ENCODE data around the gene PYDC1. TPM values are rescaled to one million over a fixed set of nuclear protein-coding genes. Genes with fewer than 3 reads are reported as not detected.

Gene PYDC1
- total and polyA plus RNA-seq, 10 of the 15 experiments (the other 5 are each of a cell fraction or from before 2014, with no cell fraction given) = not detected

DNA sequence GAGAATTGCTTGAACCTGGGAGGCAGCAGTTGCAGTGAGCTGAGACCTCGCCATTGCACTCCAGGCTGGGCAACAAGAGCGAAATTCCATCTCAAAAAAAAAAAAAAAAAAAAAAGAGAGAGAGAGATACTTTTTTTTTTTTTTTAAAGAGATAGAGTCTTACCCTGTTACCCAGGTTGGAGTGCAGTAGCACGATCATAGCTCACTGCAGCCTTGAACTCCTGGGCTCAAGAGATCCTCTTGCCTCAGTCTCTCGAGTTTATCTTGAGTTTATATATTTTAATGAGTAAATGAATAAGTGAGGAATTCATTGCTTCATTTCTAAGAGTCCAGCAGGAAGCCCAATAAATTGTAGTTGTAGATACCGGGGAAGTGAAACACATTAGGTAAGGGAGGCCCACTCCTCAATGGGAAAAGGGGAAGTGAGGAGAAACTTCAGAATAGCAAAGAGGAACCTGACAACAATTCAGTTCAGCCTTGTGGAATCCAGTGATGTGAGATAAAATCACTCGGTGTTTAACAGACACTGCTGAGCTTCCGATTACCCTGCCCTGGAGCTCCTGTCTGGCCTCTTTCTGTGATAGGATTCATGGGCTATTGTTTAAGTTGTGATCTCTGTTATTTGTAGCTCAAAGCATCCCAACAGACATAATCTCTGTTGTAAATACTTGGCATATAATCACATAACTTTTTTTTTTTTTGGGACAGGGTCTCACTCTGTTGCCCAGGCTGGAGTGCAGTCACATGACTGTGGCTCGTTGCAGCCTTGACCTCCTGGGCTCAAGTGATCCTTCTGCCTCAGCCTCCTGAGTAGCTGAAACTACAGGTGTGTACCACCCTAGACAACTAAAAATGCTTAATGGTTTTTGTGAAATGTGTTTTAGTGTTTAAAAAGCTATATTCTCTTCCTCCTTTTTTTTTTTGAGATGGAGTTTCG lies 27.1 kb upstream of the PYDC1 start:
- Histone ChIP-seq H3K27ac (ENCODE audit: control insufficient read depth, insufficient read depth) (no peak overlapping the region), H3K79me2 (ENCODE audit: control insufficient read depth, insufficient read depth, low read length) (no peaks in the 10 kb centered on the region), H3K27me3 (replicated peaks in 1 of 2; ENCODE audit: control insufficient read depth in 2 of 2, insufficient read depth in 2 of 2, low read length in 1 of 2) (no peaks in the 10 kb centered on the region), H3K4me2 (ENCODE audit: control insufficient read depth, insufficient read depth) (peak overlapping the region; percentile 55), H3K9ac (ENCODE audit: control insufficient read depth, insufficient read depth, low read length) (no peak overlapping the region), H3K4me1 (ENCODE audit: control insufficient read depth, insufficient read depth, low read length) (peaks cover 8% of the 10 kb centered on the region), H2AFZ (ENCODE audit: control insufficient read depth, low read depth, low read length) (peak overlapping the region; percentile 12), H4K20me1 (ENCODE audit: control insufficient read depth, insufficient read depth) (no peaks in the 10 kb centered on the region), H3K9me3 (replicated peaks; ENCODE audit: control insufficient read depth, insufficient read depth, low read length) (no peaks in the 10 kb centered on the region), H3K4me3 (no peak overlapping the region), H3K36me3 (ENCODE audit: control insufficient read depth in 2 of 2, insufficient read depth in 2 of 2, low read length in 1 of 2) (no peaks in the 10 kb centered on the region)
- ChIA-PET POLR2A (interaction anchor here (0.7 kb wide), 1 partner anchor 22 kb away, joined by 6 read pairs; no protein-coding TSS in a partner anchor), RAD21 (ENCODE audit: unreplicated experiment) (interaction anchor here (0.6 to 2.3 kb wide), 7 partner anchors 13 to 46 kb away, joined by 3 to 8 read pairs (median 3); partner anchors contain the start of gene PYCARD), SMC1A (ENCODE audit: uncharacterized antibody, unreplicated experiment) (interaction anchor here (0.6 to 1.8 kb wide), 10 partner anchors 9 to 338 kb away, joined by 3 to 7 read pairs (median 3); partner anchors contain the start of gene ITGAM), CTCF (interaction anchor here (0.6 to 1.8 kb wide), 8 partner anchors 9 to 212 kb away, joined by 3 to 5 read pairs (median 4); partner anchors contain the start of gene COX6A2)
- peak; percentile 86 for ATAC-seq
- WGBS (ENCODE audit: insufficient coverage, insufficient replicate concordance, low lambda C conversion rate, missing lambda C conversion rate) = 1% methylated on average over 7 of the region's 9 CpGs
- no TSS peak for BruUV-seq (replicated peaks)
- peak; percentile 80 for FAIRE-seq
- DNase-seq (ENCODE audit: low read depth, low spot score) = peak; percentile 53
- intact Hi-C loops (cut with micrococcal nuclease; ENCODE audit: unreplicated experiment) (no loop called here), in situ Hi-C loops (cut with MboI) (no loop called here)
- peak; percentile 77 for TF ChIP-seq IKZF1 (conservative IDR thresholded peaks at IDR 0.05)
- TF ChIP-seq MTA2 (IDR thresholded peaks at IDR 0.05; ENCODE audit: low read depth) = peak; percentile 48; the same call in 1 of the 2 replicates
- TF ChIP-seq ZNF24 (IDR thresholded peaks at IDR 0.05) = peak; percentile 89
- TF ChIP-seq, protein P1, sequence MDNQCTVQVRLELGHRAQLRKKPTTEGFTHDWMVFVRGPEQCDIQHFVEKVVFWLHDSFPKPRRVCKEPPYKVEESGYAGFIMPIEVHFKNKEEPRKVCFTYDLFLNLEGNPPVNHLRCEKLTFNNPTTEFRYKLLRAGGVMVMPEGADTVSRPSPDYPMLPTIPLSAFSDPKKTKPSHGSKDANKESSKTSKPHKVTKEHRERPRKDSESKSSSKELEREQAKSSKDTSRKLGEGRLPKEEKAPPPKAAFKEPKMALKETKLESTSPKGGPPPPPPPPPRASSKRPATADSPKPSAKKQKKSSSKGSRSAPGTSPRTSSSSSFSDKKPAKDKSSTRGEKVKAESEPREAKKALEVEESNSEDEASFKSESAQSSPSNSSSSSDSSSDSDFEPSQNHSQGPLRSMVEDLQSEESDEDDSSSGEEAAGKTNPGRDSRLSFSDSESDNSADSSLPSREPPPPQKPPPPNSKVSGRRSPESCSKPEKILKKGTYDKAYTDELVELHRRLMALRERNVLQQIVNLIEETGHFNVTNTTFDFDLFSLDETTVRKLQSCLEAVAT (IDR thresholded peaks at IDR 0.05) = no peak
- no peak for TF ChIP-seq RELA (IDR thresholded peaks at IDR 0.05; ENCODE audit: borderline replicate concordance, partially characterized antibody)
- TF ChIP-seq, protein P2, sequence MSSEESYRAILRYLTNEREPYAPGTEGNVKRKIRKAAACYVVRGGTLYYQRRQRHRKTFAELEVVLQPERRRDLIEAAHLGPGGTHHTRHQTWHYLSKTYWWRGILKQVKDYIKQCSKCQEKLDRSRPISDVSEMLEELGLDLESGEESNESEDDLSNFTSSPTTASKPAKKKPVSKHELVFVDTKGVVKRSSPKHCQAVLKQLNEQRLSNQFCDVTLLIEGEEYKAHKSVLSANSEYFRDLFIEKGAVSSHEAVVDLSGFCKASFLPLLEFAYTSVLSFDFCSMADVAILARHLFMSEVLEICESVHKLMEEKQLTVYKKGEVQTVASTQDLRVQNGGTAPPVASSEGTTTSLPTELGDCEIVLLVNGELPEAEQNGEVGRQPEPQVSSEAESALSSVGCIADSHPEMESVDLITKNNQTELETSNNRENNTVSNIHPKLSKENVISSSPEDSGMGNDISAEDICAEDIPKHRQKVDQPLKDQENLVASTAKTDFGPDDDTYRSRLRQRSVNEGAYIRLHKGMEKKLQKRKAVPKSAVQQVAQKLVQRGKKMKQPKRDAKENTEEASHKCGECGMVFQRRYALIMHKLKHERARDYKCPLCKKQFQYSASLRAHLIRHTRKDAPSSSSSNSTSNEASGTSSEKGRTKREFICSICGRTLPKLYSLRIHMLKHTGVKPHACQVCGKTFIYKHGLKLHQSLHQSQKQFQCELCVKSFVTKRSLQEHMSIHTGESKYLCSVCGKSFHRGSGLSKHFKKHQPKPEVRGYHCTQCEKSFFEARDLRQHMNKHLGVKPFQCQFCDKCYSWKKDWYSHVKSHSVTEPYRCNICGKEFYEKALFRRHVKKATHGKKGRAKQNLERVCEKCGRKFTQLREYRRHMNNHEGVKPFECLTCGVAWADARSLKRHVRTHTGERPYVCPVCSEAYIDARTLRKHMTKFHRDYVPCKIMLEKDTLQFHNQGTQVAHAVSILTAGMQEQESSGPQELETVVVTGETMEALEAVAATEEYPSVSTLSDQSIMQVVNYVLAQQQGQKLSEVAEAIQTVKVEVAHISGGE (CRISPR knock-in tag; IDR thresholded peaks at IDR 0.05) = no peak
- 0 out of 4 replicates have a peak, but pooled peaks of 1 of the 2 experiments have one; percentile 39 for TF ChIP-seq EP300 (IDR thresholded peaks at IDR 0.05; ENCODE audit: borderline replicate concordance in 1 of 2, control insufficient read depth in 1 of 2, low read depth in 2 of 2, low read length in 2 of 2)
- TF ChIP-seq, protein P3, sequence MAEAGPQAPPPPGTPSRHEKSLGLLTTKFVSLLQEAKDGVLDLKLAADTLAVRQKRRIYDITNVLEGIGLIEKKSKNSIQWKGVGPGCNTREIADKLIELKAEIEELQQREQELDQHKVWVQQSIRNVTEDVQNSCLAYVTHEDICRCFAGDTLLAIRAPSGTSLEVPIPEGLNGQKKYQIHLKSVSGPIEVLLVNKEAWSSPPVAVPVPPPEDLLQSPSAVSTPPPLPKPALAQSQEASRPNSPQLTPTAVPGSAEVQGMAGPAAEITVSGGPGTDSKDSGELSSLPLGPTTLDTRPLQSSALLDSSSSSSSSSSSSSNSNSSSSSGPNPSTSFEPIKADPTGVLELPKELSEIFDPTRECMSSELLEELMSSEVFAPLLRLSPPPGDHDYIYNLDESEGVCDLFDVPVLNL (IDR thresholded peaks at IDR 0.05; ENCODE audit: low read depth, low read length) = no peak
- 0 out of 2 replicates have a peak, but pooled peaks have one; percentile 23 for TF ChIP-seq CREM (IDR thresholded peaks at IDR 0.05; ENCODE audit: low read depth)
- TF ChIP-seq CBFB (IDR thresholded peaks at IDR 0.05; ENCODE audit: low read depth) = no peak
- peak; percentile 98 for TF ChIP-seq SPI1 (IDR thresholded peaks at IDR 0.05; ENCODE audit: borderline replicate concordance, insufficient read depth, low read depth, low read length)
- TF ChIP-seq ATF7 (IDR thresholded peaks at IDR 0.05; ENCODE audit: low read depth) = peak; percentile 72
- peak; percentile 44; the same call in 1 of the 2 replicates for TF ChIP-seq NFIC (IDR thresholded peaks at IDR 0.05; ENCODE audit: low read depth, low read length)
- no peak for TF ChIP-seq RBBP5 (conservative IDR thresholded peaks at IDR 0.05)
- TF ChIP-seq POLR2AphosphoS5 (IDR thresholded peaks at IDR 0.05; ENCODE audit: low read length) = no peak
- peak; percentile 55; the same call in 1 of the 2 replicates for TF ChIP-seq IRF4 (IDR thresholded peaks at IDR 0.05; ENCODE audit: low read depth, low read length)

Measured in GM12878 (cell line).